GM06990 (cell line): ENCODE data around the gene SAP30BP.

Source experiments
- DNase-seq: peaks from one replicate; pipeline ENCODE4 v3.0.0-alpha.2; 2011; ENCODE audit not compliant: insufficient read length; ENCODE audit errors: extremely low read depth
- H3K27me3 ChIP-seq: replicated peaks from 2 replicates; pipeline ENCODE4 v1.6.0; 2011; ENCODE audit warnings: low read length; ENCODE audit not compliant: control insufficient read depth, insufficient read depth
- H3K36me3 ChIP-seq: 2 replicates; pipeline ENCODE4 v1.5.1; 2011; ENCODE audit warnings: low read length; ENCODE audit not compliant: control insufficient read depth, insufficient read depth
- H3K4me3 ChIP-seq: replicated peaks from 2 replicates; pipeline ENCODE4 v1.5.1; 2011; ENCODE audit warnings: low read depth, mild to moderate bottlenecking, control low read depth, low read length
- CTCF ChIP-seq: IDR thresholded peaks from 2 replicates; pipeline ENCODE4 v1.5.1; 2011; ENCODE audit warnings: low read length, control low read depth, mild to moderate bottlenecking, inconsistent platforms; ENCODE audit not compliant: insufficient read depth, poor library complexity, severe bottlenecking

The SAP30BP gene

GRCh38 chr17:75665981-75666380 lies 1.2 kb upstream of the SAP30BP start:
- Histone ChIP-seq H3K4me3 (peak overlapping the region; percentile 89), H3K36me3 (peaks cover 17% of the 10 kb centered on the region), H3K27me3 (no peaks in the 10 kb centered on the region)
- no peak for DNase-seq
- no peak for TF ChIP-seq CTCF

DNA sequence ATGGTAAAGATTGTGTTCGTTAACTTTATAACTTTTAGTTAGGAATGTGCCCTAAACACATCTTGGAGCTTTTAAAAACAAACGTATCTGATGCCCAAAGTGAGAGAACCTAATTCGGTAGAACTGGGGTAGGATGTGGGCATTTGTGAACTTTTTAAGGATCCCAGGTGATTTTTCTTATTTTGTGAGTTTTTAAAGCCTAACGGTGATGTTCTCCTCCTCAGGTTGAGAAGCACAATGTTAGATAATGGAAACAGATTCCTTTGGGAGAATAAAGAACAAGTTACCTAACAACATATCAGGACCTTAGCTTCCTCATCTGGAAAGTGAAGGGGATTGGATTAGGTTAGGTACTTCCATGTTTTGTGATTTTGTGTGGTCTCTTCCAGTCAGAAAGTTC lies 687 bp downstream of the SAP30BP start:
- Histone ChIP-seq H3K36me3 (peaks cover 9% of the 10 kb centered on the region), H3K27me3 (no peaks in the 10 kb centered on the region), H3K4me3 (peak overlapping the region; percentile 89)
- no peak for DNase-seq
- TF ChIP-seq CTCF = no peak

DNA sequence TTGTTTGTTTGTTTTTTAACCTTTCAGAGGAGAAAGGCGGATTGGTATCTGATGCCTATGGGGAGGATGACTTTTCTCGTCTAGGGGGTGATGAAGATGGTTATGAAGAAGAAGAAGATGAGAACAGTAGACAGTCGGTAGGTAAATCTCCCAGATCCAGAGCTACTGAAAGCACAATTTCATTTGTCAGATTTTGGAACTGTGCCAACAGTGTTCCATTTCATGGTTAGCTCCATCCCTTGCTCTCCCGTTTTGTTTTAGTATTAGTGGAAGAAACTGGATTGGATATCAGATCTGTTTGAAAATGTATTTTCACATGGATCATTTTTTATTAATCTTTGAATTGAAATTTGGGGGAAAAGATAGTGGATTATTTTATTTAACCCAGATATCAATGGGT lies 1.4 kb downstream of the SAP30BP start:
- H3K4me3 ChIP-seq = peak overlapping the region; percentile 89
- TF ChIP-seq CTCF = no peak
- no peaks in the 10 kb centered on the region for H3K27me3 ChIP-seq
- H3K36me3 ChIP-seq = peaks cover 12% of the 10 kb centered on the region
- DNase-seq = no peak

- no peak for DNase-seq
- Histone ChIP-seq H3K36me3 (peaks cover 14% of the 10 kb centered on the region), H3K27me3 (no peaks in the 10 kb centered on the region), H3K4me3 (no peak overlapping the region)
- no peak for TF ChIP-seq CTCF
Measured at GRCh38 chr17:75670868-75671267, 3.7 kb downstream of the SAP30BP start.

- TF ChIP-seq CTCF = no peak
- H3K27me3 ChIP-seq = no peaks in the 10 kb centered on the region
- H3K36me3 ChIP-seq = peaks cover 14% of the 10 kb centered on the region
- no peak for DNase-seq
- no peak overlapping the region for H3K4me3 ChIP-seq
Measured at GRCh38 chr17:75672011-75672410, 4.9 kb downstream of the SAP30BP start.

DNA sequence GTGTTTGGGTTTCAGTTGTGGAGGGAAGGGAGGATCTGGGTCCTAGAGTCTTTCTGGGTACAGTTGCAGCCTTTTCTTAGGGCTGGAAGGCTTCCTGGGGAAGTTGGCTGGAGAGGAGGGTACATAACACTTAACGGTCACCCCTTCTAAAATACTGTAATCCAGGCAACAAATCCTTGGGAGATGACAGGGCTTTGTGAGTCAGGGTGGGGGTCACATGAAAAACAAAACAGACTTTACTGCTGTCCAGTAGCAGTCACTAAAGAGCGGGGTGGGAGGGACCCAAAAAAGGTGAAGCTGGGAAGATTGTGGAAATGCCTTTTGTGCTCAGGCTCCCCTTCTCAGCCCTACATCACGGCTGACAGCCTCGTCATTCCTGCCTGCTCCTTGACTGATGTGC lies 6.3 kb downstream of the SAP30BP start:
- no peak for TF ChIP-seq CTCF

More for the DNA sequence above, 6.3 kb downstream of the SAP30BP start:
- Histone ChIP-seq H3K27me3 (no peaks in the 10 kb centered on the region), H3K4me3 (no peak overlapping the region), H3K36me3 (peaks cover 16% of the 10 kb centered on the region)
- DNase-seq = no peak
